ENCODE measurements around the gene PDE3B.
"Not testable (repeated sequence)": the region's sequence is repeated elsewhere in the genome, so short reads cannot be mapped to it uniquely, and the experiment has no call there.

The PDE3B gene

DNA sequence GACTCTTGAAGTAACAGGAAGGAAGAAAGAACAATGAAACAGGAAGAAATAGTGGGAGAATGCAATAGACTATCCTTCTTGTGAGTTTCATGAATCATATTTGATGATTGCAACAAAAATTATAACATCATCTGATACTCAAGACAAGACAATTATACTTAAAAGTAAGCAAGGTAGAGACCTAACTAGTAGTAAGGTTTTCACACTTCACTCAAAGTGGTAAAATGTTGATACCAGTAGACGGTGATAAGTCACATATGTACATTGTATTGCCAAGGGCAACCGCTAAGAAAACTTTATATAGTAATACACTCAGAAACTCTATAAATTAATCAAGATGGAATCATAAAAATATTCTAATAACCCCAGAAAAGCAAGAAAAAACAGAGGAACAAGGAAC is 140.6 kb downstream of the PDE3B start:
- no peak for DNase-seq (ENCODE audit: low read depth)
- TF ChIP-seq, protein P1, sequence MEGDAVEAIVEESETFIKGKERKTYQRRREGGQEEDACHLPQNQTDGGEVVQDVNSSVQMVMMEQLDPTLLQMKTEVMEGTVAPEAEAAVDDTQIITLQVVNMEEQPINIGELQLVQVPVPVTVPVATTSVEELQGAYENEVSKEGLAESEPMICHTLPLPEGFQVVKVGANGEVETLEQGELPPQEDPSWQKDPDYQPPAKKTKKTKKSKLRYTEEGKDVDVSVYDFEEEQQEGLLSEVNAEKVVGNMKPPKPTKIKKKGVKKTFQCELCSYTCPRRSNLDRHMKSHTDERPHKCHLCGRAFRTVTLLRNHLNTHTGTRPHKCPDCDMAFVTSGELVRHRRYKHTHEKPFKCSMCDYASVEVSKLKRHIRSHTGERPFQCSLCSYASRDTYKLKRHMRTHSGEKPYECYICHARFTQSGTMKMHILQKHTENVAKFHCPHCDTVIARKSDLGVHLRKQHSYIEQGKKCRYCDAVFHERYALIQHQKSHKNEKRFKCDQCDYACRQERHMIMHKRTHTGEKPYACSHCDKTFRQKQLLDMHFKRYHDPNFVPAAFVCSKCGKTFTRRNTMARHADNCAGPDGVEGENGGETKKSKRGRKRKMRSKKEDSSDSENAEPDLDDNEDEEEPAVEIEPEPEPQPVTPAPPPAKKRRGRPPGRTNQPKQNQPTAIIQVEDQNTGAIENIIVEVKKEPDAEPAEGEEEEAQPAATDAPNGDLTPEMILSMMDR (IDR thresholded peaks at IDR 0.05; ENCODE audit: insufficient read depth, low read depth, low read length, missing control alignments) = no peak
- H3K4me3 ChIP-seq (ENCODE audit: low read length) = no peak overlapping the region

DNA sequence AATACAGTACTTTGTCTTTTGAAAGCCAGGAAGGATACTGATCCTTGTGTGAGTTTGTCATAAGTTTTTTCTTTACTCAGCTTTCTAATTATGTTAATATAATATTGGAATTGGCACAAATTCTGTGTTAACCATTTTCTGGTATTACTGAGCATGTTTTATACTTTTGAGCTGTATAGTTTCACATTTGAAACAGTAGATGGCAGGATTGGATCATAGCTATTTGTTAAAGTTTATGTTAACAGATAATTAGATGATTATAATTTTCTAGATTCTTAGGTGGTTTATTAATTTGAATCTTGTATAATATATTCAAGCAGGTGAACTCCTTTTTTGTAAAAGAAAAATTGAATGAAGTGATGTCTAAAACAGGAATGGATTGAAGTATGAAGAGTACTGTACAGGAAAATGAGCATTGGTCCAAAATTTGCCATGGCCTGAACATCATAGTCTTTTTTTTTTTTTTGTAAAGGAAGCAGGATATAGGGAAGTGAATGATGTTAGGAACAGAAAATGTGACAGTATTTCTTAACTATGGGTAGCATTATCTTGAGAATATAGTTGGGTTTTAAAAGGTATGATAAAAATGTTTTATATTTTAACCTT is 146.4 kb downstream of the PDE3B start:
- H3K4me3 ChIP-seq (ENCODE audit: low read length) = no peak overlapping the region
- DNase-seq (ENCODE audit: low read depth) = peak; percentile 27
- TF ChIP-seq, protein P1 (IDR thresholded peaks at IDR 0.05; ENCODE audit: insufficient read depth, low read depth, low read length, missing control alignments) = peak; percentile 37

DNA sequence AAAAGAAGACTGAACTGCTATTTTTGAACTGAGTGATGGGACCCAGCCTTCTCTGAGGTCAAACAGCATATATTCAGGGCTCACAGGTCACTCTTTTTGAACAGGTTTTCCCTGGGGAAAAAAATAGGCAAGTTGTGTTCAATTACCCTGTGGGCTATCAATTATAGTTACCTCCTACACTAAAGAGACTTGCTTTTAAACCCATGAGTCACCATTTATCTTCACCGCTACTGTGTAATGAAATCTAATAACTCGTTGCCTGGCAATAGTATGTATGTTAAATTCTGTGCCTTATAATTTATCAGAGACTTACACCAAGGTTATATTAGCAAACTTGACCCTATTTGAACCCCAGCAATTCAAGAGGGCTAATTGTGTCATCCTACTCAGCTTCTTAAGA is 149.9 kb downstream of the PDE3B start:
- no peak for DNase-seq (ENCODE audit: low read depth)
- TF ChIP-seq, protein P1 (IDR thresholded peaks at IDR 0.05; ENCODE audit: insufficient read depth, low read depth, low read length, missing control alignments) = no peak
- H3K4me3 ChIP-seq (ENCODE audit: low read length) = no peak overlapping the region

DNA sequence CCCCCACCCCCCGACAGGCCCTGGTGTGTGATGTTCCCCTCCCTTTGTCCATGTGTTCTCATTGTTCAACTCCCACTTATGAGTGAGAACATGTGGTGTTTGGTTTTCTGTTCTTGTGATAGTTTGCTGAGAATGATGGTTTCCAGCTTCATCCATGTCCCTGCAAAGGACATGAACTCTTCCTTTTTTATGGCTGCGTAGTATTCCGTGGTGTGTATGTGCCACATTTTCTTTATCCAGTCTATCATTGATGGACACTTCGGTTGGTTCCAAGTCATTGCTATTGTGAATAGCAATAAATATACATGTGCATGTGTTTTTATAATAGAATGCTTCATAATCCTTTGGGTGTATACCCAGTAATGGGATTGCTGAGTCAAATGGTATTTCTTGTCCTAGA is 152.4 kb downstream of the PDE3B start:
- not testable (repeated sequence) for H3K4me3 ChIP-seq (ENCODE audit: low read length); DNase-seq (ENCODE audit: low read depth)

DNA sequence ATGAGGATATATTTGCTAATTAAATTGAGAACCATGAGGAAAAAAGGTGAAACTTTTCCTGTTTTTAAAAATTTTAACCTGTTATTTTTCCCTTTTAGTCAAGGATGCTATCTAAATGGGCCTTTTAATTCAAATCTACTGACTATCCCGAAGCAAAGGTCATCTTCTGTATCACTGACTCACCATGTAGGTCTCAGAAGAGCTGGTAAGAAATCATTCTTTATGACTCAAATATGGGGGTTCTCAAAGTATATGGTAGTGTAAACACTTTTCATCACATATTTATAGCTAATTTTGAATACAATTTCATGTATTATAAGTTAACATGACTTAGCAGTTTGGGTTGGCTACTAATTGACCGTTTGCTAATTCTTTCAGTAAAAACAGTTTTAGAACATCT is 160.2 kb downstream of the PDE3B start:
- no peak for DNase-seq (ENCODE audit: low read depth)
- TF ChIP-seq, protein P1 (IDR thresholded peaks at IDR 0.05; ENCODE audit: insufficient read depth, low read depth, low read length, missing control alignments) = no peak
- H3K4me3 ChIP-seq (ENCODE audit: low read length) = no peak overlapping the region

DNA sequence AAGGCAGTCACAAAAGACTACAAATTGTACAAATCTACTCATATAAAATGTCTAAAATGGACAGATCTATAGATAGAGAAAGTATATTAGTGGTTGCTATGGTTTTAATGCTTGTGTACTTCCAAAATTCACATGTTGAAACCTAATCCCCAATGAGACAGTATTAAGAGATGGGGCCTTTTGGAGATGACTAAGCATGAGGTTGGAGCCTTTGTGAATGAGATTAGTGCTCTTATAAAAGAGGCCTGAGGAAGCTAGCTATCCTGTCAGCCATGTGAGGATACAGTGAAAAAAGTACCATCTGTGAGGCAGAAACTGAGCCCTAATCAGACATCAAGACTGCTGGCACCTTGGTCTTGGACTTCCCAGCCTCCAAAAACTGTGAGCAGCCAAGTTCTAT is 165.9 kb downstream of the PDE3B start:
- TF ChIP-seq, protein P1 (IDR thresholded peaks at IDR 0.05; ENCODE audit: insufficient read depth, low read depth, low read length, missing control alignments) = no peak
- DNase-seq (ENCODE audit: low read depth) = no peak
- no peak overlapping the region for H3K4me3 ChIP-seq (ENCODE audit: low read length)

DNA sequence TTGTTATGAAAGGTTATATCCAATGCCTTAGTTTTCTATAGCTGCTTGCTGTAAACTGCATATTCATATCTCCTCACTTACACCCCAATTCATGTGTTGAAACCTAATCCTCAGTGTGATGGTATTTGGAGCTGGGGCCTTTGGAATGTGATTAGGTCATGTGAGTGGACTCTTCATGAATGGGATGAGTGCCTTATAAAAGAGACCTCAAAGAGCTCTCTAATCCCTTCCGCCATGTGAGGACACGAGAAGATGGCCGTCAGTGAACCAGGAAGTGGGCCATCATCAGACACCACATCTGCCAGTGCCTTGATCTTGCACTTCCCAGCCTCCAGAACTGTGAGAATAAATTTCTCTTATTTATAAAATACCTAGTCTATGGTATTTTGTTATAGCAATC is 169.2 kb downstream of the PDE3B start:
- H3K4me3 ChIP-seq (ENCODE audit: low read length) = no peak overlapping the region
- DNase-seq (ENCODE audit: low read depth) = no peak
- TF ChIP-seq, protein P1 (IDR thresholded peaks at IDR 0.05; ENCODE audit: insufficient read depth, low read depth, low read length, missing control alignments) = no peak

Measured in epithelial cell of esophagus (primary cell).